GM21825 (cell line): Measurements from ENCODE around the gene MEI1.
"Not testable (repeated sequence)": the region's sequence is repeated elsewhere in the genome, so short reads cannot be mapped to it uniquely, and the experiment has no call there.

Experiments
- ATAC-seq: cut with Tn5 transposase; IDR thresholded peaks from one replicate; pipeline ENCODE4 v1.9.1; 2021; ENCODE audit warnings: mild to moderate bottlenecking, moderate library complexity; ENCODE audit not compliant: unreplicated experiment

The MEI1 gene, protein sequence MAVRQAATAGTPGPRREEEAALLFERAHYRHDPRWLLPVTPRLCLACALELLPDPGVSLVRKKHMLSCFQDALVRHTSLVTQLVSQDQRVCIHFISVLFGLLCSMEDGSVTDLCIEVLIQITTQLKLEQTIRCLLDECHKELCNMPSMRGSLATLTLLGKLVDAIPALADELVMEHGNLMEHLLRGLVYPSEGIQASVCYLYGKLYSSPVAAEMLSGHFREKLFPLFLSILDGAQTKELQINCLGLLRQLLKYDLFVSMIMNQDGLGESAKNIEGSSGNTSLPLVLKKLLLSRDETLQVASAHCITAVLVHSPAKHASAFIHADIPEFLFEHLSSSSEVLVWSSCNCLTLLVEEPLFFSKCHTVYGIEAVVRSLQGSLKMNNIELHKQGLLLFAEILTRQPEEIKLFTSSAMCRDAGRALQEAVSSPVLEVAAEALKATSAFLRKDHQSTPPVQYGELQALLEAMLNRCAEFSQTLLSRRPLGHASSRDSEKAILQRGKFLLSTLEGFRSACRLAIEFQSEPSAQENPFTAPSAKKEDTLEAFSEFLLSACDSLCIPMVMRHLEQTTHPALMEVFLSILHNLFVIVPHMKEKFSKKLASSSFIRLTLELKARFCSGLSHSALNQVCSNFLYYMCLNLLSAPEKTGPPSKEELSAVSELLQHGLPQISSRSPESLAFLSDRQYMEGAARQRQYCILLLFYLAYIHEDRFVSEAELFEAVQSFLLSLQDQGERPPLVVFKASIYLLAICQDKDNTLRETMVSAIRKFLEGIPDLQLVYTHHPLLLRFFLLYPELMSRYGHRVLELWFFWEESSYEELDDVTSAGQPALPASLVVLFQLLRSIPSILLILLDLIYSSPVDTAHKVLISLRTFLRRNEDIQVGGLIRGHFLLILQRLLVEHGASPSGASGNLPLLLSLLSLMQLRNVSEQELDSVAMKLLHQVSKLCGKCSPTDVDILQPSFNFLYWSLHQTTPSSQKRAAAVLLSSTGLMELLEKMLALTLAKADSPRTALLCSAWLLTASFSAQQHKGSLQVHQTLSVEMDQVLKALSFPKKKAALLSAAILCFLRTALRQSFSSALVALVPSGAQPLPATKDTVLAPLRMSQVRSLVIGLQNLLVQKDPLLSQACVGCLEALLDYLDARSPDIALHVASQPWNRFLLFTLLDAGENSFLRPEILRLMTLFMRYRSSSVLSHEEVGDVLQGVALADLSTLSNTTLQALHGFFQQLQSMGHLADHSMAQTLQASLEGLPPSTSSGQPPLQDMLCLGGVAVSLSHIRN

DNA sequence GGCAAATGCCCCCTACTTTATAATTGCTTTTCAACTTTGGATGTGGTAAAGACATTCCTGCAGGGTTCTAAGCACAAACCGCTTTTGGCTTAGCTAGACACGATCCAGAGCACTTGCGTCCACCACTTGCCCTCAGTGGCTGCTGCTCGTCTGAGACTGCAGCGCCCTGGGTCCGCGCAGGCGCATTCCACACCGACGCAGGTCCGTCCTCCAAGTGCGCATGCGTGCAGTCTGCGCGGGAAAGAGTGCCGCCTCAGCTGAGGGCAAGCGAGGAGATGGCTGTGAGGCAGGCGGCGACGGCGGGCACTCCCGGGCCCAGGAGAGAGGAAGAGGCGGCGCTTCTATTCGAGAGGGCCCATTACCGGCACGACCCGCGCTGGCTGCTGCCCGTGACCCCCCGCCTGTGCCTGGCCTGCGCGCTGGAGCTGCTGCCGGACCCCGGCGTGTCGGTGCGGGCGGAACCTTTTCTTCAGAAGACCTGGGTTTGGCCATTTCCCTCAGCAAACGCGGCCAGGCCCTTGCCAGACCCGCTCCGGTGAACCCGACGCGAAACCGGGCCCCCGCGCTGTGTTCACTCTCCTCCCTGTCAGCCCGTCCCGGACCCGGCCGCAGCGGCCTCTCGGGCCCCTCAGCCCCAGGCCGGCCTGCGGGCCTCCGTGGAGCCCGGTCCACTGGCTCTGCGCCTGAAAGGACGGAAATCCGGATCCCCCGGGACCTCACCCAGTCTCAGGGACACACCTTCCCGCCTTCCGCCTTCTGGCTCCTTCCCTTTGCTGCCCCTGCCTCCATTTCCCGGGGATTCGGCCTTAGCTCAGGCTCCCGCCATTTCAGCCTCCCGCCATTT, at the start of gene MEI1:
Gene MEI1, plus strand, starts transcription at position 240 of the 844 bp plus-strand sequence. Its CDS starts 36 bp downstream, at position 276.
- no peak for ATAC-seq

DNA sequence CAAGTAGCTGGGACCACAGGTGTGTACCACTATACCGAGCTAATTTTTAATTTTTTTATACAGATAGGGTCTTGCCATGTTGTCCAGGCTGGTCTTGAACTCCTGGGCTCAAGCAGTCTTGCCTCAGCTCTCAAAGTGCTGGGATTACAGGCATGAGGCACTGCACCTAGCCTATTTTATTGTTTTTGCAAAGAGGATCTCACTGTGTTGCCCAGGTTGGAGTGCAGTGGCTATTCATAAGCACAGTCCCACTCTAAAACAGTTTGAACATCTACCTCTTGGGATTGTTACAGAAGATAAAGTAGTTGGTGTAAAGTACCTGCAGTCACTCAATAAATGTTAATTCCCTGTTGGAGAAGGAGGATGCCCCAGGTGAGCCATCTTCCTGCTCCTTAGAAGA, 49.1 kb upstream of the MEI1 start:
- ATAC-seq, result no peak

GRCh38 chr22:41650821-41651220, 48.5 kb upstream of the MEI1 start:
- no peak for ATAC-seq

GRCh38 chr22:41654322-41654721, 45.0 kb upstream of the MEI1 start:
- ATAC-seq, result no peak

- no peak for ATAC-seq
Measured at GRCh38 chr22:41656556-41656955, 42.7 kb upstream of the MEI1 start.

- ATAC-seq, result no peak
Measured at GRCh38 chr22:41657709-41658108, 41.6 kb upstream of the MEI1 start.

GRCh38 chr22:41658869-41659268, 40.4 kb upstream of the MEI1 start:
- ATAC-seq, result no peak

DNA sequence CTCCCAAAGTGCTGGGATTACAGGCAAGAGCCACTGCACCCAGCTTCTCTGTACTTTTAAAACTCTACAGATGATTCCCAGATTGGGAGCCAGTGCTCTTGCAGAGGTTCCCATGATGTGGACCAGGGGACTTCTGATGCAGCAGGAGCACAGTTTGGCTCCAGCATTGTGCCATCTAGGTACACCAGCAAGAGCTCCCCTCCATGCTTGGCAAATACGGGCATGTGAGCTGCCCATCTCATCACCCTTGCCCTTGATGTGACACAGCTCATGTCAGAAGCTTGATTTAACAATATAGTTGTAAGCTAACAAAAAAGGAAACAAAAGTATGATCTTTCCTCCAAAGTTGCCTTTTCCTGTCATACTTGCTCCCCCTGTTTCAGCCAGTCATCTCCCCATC, 39.4 kb upstream of the MEI1 start:
- no peak for ATAC-seq

GRCh38 chr22:41660416-41660815, 38.9 kb upstream of the MEI1 start:
- ATAC-seq, result no peak

DNA sequence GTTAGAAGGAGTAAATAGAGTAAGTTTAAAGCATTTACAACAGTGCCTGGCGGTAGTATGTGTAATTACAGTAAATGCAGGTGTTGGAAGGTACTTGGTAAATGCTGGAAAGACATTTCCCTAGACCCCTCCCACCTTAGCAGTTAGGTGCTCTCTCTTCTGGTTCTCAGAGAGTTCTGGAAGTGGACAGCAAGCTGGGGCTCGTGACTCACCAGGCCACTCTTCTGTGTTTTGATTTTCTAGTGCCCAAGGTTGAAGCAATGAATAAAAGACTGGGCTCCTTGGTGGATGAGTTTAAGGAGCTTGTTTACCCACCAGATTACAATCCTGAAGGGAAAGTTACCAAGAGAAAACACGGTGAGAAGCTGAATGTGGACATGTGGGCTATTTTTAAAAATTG, 38.2 kb upstream of the MEI1 start:
- ATAC-seq, result no peak

- no peak for ATAC-seq
Measured at GRCh38 chr22:41661713-41662112, 37.6 kb upstream of the MEI1 start.

- ATAC-seq, result not testable (repeated sequence)
Measured at GRCh38 chr22:41663594-41663993, 35.7 kb upstream of the MEI1 start.

DNA sequence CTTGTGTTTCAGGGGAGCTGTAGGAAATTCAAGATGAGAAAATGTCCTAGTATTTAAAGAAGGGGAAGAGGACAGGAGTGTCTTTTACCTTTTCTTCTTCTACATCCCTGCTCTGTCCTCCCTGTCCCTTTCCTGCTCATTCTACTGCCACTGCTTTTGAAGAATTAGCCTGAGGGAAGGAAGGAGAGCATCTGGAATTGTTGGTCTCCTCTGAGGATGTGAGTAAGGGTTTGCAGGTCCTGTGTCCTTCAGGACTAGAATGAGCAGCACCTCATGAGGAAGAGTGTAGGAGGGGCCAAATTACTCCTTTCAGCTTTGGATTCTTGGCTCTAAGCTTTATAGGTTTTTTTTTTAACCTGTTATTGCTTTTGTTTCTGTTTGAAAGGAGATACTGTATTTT, 34.8 kb upstream of the MEI1 start:
- no peak for ATAC-seq

- no peak for ATAC-seq
Measured at GRCh38 chr22:41664951-41665350, 34.4 kb upstream of the MEI1 start.

GRCh38 chr22:41668971-41669911, 30.1 kb upstream of the MEI1 start:
- ATAC-seq, result no peak

- ATAC-seq, result not testable (repeated sequence)
Measured at GRCh38 chr22:41672096-41672495, 27.2 kb upstream of the MEI1 start.

DNA sequence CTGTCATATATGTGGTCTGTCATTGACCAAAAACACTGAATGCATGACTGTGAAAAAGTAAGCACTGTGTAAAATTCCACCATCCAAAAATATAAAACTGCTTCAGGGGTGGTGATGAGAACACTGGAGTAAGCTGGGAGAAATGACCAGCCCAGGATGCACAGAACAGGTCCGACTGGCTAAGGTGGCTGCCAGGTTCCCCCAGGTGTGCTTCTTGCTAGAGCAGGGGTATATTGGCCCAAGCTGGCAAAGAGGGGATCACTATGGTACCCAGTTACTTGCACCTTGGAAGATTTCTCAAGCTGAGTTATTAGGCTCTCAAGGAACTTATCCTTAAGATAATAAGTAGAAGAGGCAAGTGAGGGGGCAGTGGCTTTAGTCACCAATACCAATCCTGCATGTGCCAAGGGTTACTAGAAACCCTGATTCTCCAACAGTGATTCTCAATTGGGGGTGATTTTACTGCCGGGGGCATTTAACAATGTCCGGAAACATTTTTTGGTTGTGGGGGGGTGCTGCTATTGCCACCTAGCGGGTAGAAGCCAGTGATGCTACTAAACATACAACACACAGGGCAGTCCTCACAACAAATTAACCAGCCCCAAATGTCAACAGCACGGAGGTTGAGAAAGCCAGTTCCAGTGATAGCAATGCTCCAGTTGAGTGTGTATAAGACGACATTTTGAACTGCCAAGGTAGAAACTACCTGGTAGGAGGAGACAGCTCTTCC, 26.4 kb upstream of the MEI1 start:
- ATAC-seq, result no peak

DNA sequence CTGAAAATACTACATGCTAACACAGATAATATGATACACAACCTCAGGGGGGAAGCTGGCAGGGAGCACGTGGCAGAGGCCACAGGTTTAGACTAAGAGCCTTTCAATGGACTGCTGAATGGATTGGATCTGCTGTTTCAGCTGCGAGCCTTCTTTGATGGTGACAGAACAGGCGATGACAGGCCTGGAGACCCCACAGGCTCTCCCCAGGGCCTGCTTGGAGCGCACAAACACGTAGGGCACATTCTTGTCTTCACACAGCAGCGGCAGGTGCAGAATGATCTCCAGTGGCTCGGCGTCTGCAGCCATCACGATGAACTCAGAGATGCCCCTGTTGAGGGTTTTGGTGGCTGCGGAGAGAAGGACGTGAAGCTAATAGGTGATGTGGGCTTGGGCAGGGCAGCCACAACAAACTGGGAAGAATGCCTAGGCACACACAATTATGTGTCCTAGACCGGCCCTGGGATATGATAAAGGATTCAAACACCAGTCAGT, 24.4 kb upstream of the MEI1 start:
- no peak for ATAC-seq
